MM.1S (cell line): ENCODE data around the gene BSG.

Experiments used
- DNase-seq: peaks from one replicate; pipeline ENCODE4 v3.0.0-alpha.2; 2015
- H2AFZ ChIP-seq: fragments of 300-600 bp; sonication (generic); 2 replicates; pipeline ENCODE4 v1.6.0; 2016; ENCODE audit warnings: antibody characterized with exemption, low read length
- H3F3A ChIP-seq: fragments of 300-600 bp; sonication (generic); 2 replicates; pipeline ENCODE4 v1.6.1; 2016; ENCODE audit warnings: mild to moderate bottlenecking, antibody characterized with exemption, low read length, moderate library complexity, mixed read lengths; ENCODE audit not compliant: insufficient read depth
- H3K27ac ChIP-seq: fragments of 300-600 bp; sonication (generic); 2 replicates; pipeline ENCODE4 v1.5.1; 2016; ENCODE audit warnings: mild to moderate bottlenecking, low read length
- H3K27me3 ChIP-seq: fragments of 300-600 bp; sonication (generic); replicated peaks from 2 replicates; pipeline ENCODE4 v1.6.0; 2016; ENCODE audit warnings: low read length; ENCODE audit not compliant: insufficient read depth
- H3K36me3 ChIP-seq: fragments of 300-600 bp; sonication (generic); replicated peaks from 2 replicates; pipeline ENCODE4 v1.6.1; 2016; ENCODE audit warnings: mild to moderate bottlenecking, low read length, mixed read lengths; ENCODE audit not compliant: insufficient read depth
- H3K4me1 ChIP-seq: fragments of 300-600 bp; sonication (generic); 2 replicates; pipeline ENCODE4 v1.6.1; 2016; ENCODE audit warnings: low read length, mixed read lengths
- H3K4me2 ChIP-seq: fragments of 300-600 bp; sonication (generic); 2 replicates; pipeline ENCODE4 v1.6.0; 2016; ENCODE audit warnings: low read depth, low read length
- H3K4me3 ChIP-seq: fragments of 300-600 bp; sonication (generic); 2 replicates; pipeline ENCODE4 v1.5.1; 2016; ENCODE audit warnings: low read length, mixed read lengths
- H3K79me2 ChIP-seq: fragments of 300-600 bp; sonication (generic); 2 replicates; pipeline ENCODE4 v1.6.1; 2016; ENCODE audit warnings: mixed run types, low read length, mixed read lengths
- H3K9ac ChIP-seq: fragments of 300-600 bp; sonication (generic); 2 replicates; pipeline ENCODE4 v1.6.1; 2016; ENCODE audit warnings: low read length, mixed read lengths
- H3K9me2 ChIP-seq: fragments of 300-600 bp; sonication (generic); replicated peaks from 2 replicates; pipeline ENCODE4 v1.6.1; 2016; ENCODE audit warnings: mild to moderate bottlenecking, low read length, mixed read lengths; ENCODE audit not compliant: insufficient read depth
- H3K9me3 ChIP-seq: fragments of 300-600 bp; sonication (generic); replicated peaks from 2 replicates; pipeline ENCODE4 v1.6.1; 2016; ENCODE audit warnings: mild to moderate bottlenecking, low read length, mixed read lengths; ENCODE audit not compliant: insufficient read depth
- H4K20me1 ChIP-seq: fragments of 300-600 bp; sonication (generic); 2 replicates; pipeline ENCODE4 v1.6.1; 2016; ENCODE audit warnings: mild to moderate bottlenecking, low read length, moderate library complexity, mixed read lengths; ENCODE audit not compliant: insufficient read depth
- CTCF ChIP-seq: fragments of 300-600 bp; sonication (generic); IDR thresholded peaks from 2 replicates; pipeline ENCODE4 v1.5.1; 2016; ENCODE audit warnings: antibody characterized with exemption, low read length, mixed read lengths
- EZH2 ChIP-seq: fragments of 300-600 bp; sonication (generic); optimal IDR thresholded peaks from 2 replicates; pipeline ENCODE3; 2017; ENCODE audit warnings: low read depth, mild to moderate bottlenecking, antibody characterized with exemption, low read length, mixed read lengths
- EZH2phosphoT487 ChIP-seq: fragments of 300-600 bp; sonication (generic); IDR thresholded peaks from 2 replicates; pipeline ENCODE4 v1.6.1; 2018; ENCODE audit warnings: antibody characterized with exemption, low read length

BSG gene

GRCh38 chr19:609004-609346 lies 36.6 kb downstream of the BSG start:
- Histone ChIP-seq H4K20me1 (no peaks in the 10 kb centered on the region), H3K9ac (no peak overlapping the region), H3K9me2 (no peaks in the 10 kb centered on the region), H2AFZ (no peak overlapping the region), H3K9me3 (no peaks in the 10 kb centered on the region), H3K4me1 (no peaks in the 10 kb centered on the region), H3K36me3 (no peaks in the 10 kb centered on the region), H3K4me3 (no peak overlapping the region), H3K27ac (no peak overlapping the region), H3K79me2 (no peaks in the 10 kb centered on the region), H3K4me2 (no peak overlapping the region), H3K27me3 (peaks cover 8% of the 10 kb centered on the region; the same call in 1 of the 2 replicates), H3F3A (0 out of 2 replicates have a peak, but pooled peaks cover 2% of the 10 kb centered on the region)
- DNase-seq: no peak
- TF ChIP-seq CTCF: no peak
- no peak for TF ChIP-seq EZH2
- no peak for TF ChIP-seq EZH2phosphoT487

GRCh38 chr19:610071-610800 lies 37.8 kb downstream of the BSG start:
- peak overlapping the region; percentile 56 for H3K4me2 ChIP-seq

GRCh38 chr19:610801-611480 lies 38.5 kb downstream of the BSG start:
- TF ChIP-seq EZH2 (no peak), CTCF (no peak), EZH2phosphoT487 (no peak)
- peak overlapping the region; percentile 42 for H2AFZ ChIP-seq
- 0 out of 2 replicates have a peak, but pooled peaks cover 2% of the 10 kb centered on the region for H3F3A ChIP-seq
- no peak overlapping the region for H3K9ac ChIP-seq
- H3K36me3 ChIP-seq: no peaks in the 10 kb centered on the region
- H4K20me1 ChIP-seq: no peaks in the 10 kb centered on the region
- no peaks in the 10 kb centered on the region for H3K4me1 ChIP-seq
- no peak overlapping the region for H3K27ac ChIP-seq
- no peak for DNase-seq
- H3K27me3 ChIP-seq: peaks cover 8% of the 10 kb centered on the region; the same call in 1 of the 2 replicates
- peak overlapping the region; percentile 56 for H3K4me2 ChIP-seq
- H3K79me2 ChIP-seq: no peaks in the 10 kb centered on the region
- no peaks in the 10 kb centered on the region for H3K9me2 ChIP-seq
- H3K9me3 ChIP-seq: no peaks in the 10 kb centered on the region
- H3K4me3 ChIP-seq: peak overlapping the region; percentile 15; the same call in 1 of the 2 replicates

More at GRCh38 chr19:610071-610800, 37.8 kb downstream of the BSG start:
- Histone ChIP-seq H3K9me2 (no peaks in the 10 kb centered on the region), H3K36me3 (no peaks in the 10 kb centered on the region), H3K4me1 (no peaks in the 10 kb centered on the region), H4K20me1 (no peaks in the 10 kb centered on the region), H3K9me3 (no peaks in the 10 kb centered on the region), H3K4me3 (peak overlapping the region; percentile 15; the same call in 1 of the 2 replicates), H3F3A (0 out of 2 replicates have a peak, but pooled peaks cover 2% of the 10 kb centered on the region), H3K27me3 (peaks cover 8% of the 10 kb centered on the region; the same call in 1 of the 2 replicates), H3K9ac (no peak overlapping the region), H3K27ac (no peak overlapping the region), H3K79me2 (no peaks in the 10 kb centered on the region), H2AFZ (peak overlapping the region; percentile 51)
- TF ChIP-seq EZH2: no peak
- peak; percentile 54 for DNase-seq

GRCh38 chr19:611481-611868 lies 39.1 kb downstream of the BSG start:
- no peak overlapping the region for H3K27ac ChIP-seq
- no peaks in the 10 kb centered on the region for H3K36me3 ChIP-seq
- no peaks in the 10 kb centered on the region for H3K4me1 ChIP-seq
- H3K9me3 ChIP-seq: no peaks in the 10 kb centered on the region
- H3K9ac ChIP-seq: no peak overlapping the region
- peaks cover 8% of the 10 kb centered on the region; the same call in 1 of the 2 replicates for H3K27me3 ChIP-seq
- no peaks in the 10 kb centered on the region for H3K79me2 ChIP-seq
- TF ChIP-seq EZH2: no peak
- no peak for TF ChIP-seq CTCF
- TF ChIP-seq EZH2phosphoT487: no peak
- H3K9me2 ChIP-seq: no peaks in the 10 kb centered on the region
- no peak overlapping the region for H3K4me2 ChIP-seq
- no peak for DNase-seq
- no peak overlapping the region for H3K4me3 ChIP-seq
- H2AFZ ChIP-seq: no peak overlapping the region
- 0 out of 2 replicates have a peak, but pooled peaks cover 2% of the 10 kb centered on the region for H3F3A ChIP-seq
- H4K20me1 ChIP-seq: no peaks in the 10 kb centered on the region
